ENCODE results near the gene ATP5F1E. TPM values are rescaled to one million over a fixed set of nuclear protein-coding genes. Genes with fewer than 3 reads are reported as not detected.
A peak's percentile ranks its signal among the peaks of the same experiment; 100 is the strongest.

The ATP5F1E gene
- total RNA-seq, 1 donor from 2014 or later: 67.5 TPM

DNA sequence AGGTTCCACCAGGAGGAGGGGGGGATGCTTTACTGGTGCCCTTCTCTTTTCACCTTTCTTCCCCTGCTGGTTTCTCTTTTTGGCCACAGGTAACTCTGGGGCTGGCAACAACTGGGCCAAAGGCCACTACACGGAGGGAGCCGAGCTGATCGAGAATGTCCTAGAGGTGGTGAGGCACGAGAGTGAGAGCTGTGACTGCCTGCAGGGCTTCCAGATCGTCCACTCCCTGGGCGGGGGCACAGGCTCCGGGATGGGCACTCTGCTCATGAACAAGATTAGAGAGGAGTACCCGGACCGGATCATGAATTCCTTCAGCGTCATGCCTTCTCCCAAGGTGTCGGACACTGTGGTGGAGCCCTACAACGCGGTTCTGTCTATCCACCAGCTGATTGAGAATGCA lies 8.5 kb downstream of the ATP5F1E start:
- Mint-ChIP-seq H3K36me3 (ENCODE audit: low read depth) (peaks cover 22% of the 10 kb centered on the region), H3K4me3 (ENCODE audit: unreplicated experiment) (no peak overlapping the region), H3K27ac (ENCODE audit: unreplicated experiment) (peak overlapping the region; percentile 12), H3K9me3 (ENCODE audit: low read depth) (no peaks in the 10 kb centered on the region), H3K27me3 (ENCODE audit: low read depth) (no peaks in the 10 kb centered on the region), H3K4me1 (ENCODE audit: low read depth) (peaks cover 40% of the 10 kb centered on the region)
- TF ChIP-seq, protein P1, sequence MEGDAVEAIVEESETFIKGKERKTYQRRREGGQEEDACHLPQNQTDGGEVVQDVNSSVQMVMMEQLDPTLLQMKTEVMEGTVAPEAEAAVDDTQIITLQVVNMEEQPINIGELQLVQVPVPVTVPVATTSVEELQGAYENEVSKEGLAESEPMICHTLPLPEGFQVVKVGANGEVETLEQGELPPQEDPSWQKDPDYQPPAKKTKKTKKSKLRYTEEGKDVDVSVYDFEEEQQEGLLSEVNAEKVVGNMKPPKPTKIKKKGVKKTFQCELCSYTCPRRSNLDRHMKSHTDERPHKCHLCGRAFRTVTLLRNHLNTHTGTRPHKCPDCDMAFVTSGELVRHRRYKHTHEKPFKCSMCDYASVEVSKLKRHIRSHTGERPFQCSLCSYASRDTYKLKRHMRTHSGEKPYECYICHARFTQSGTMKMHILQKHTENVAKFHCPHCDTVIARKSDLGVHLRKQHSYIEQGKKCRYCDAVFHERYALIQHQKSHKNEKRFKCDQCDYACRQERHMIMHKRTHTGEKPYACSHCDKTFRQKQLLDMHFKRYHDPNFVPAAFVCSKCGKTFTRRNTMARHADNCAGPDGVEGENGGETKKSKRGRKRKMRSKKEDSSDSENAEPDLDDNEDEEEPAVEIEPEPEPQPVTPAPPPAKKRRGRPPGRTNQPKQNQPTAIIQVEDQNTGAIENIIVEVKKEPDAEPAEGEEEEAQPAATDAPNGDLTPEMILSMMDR (IDR thresholded peaks at IDR 0.05): no peak
- DNase-seq (ENCODE audit: low spot score): no peak

- Mint-ChIP-seq H3K4me3 (ENCODE audit: unreplicated experiment) (no peak overlapping the region), H3K9me3 (ENCODE audit: low read depth) (no peaks in the 10 kb centered on the region), H3K27me3 (ENCODE audit: low read depth) (no peaks in the 10 kb centered on the region), H3K4me1 (ENCODE audit: low read depth) (peaks cover 32% of the 10 kb centered on the region), H3K36me3 (ENCODE audit: low read depth) (peaks cover 20% of the 10 kb centered on the region), H3K27ac (ENCODE audit: unreplicated experiment) (no peak overlapping the region)
- no peak for DNase-seq (ENCODE audit: low spot score)
- TF ChIP-seq, protein P1 (IDR thresholded peaks at IDR 0.05): no peak
These were observed 9.4 kb downstream of the ATP5F1E start for GRCh38 chr20:59022754-59023153.

DNA sequence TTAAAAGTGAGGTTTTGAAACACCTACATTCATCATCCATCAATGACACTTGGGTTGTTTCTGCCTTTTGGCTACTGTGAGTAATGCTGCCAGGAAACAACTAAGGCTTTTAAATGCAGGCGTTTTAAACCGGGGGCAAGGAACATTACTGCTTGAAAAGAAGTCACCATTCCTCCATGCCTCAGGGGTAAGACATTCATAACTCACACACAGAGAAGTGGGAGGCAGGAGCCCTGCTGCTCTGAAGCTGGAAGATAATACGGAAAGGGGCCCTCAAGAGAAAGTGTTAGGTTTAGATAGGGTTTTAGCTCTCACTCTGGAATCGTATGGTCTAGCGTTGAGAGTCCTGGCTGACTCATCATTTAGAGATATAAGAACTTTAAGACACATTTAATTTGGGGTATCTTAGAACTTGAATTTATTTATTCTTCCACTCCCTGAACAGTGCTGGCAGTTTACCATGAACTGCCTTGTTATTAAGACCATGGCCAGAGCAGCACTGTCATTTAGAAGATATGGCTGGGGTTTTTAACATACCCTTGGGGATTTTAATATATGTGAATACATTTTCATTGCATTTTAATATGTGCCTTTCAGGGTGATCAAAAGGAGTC lies 11.1 kb downstream of the ATP5F1E start:
- Mint-ChIP-seq H3K4me1 (ENCODE audit: low read depth) (peaks cover 30% of the 10 kb centered on the region), H3K27ac (ENCODE audit: unreplicated experiment) (peak overlapping the region; percentile 88), H3K27me3 (ENCODE audit: low read depth) (no peaks in the 10 kb centered on the region), H3K36me3 (ENCODE audit: low read depth) (peaks cover 14% of the 10 kb centered on the region), H3K9me3 (ENCODE audit: low read depth) (no peaks in the 10 kb centered on the region), H3K4me3 (ENCODE audit: unreplicated experiment) (no peak overlapping the region)
- TF ChIP-seq, protein P1 (IDR thresholded peaks at IDR 0.05): no peak
- DNase-seq (ENCODE audit: low spot score): no peak

- TF ChIP-seq, protein P1 (IDR thresholded peaks at IDR 0.05): no peak
- H3K36me3 Mint-ChIP-seq (ENCODE audit: low read depth): peaks cover 7% of the 10 kb centered on the region
- no peak for DNase-seq (ENCODE audit: low spot score)
- no peaks in the 10 kb centered on the region for H3K9me3 Mint-ChIP-seq (ENCODE audit: low read depth)
- no peaks in the 10 kb centered on the region for H3K27me3 Mint-ChIP-seq (ENCODE audit: low read depth)
- no peak within 1 kb of the TSS for H3K4me3 Mint-ChIP-seq (ENCODE audit: unreplicated experiment)
- H3K27ac Mint-ChIP-seq (ENCODE audit: unreplicated experiment): no peak within 1 kb of the TSS
- peaks cover 36% of the 10 kb centered on the region for H3K4me1 Mint-ChIP-seq (ENCODE audit: low read depth)
These were observed 12.9 kb downstream of the ATP5F1E start, which contains the start of gene TUBB1 for GRCh38 chr20:59019217-59019616. Gene TUBB1, plus strand, starts transcription at chr20:59019429. Its CDS starts 94 bp downstream, at chr20:59019523.

DNA sequence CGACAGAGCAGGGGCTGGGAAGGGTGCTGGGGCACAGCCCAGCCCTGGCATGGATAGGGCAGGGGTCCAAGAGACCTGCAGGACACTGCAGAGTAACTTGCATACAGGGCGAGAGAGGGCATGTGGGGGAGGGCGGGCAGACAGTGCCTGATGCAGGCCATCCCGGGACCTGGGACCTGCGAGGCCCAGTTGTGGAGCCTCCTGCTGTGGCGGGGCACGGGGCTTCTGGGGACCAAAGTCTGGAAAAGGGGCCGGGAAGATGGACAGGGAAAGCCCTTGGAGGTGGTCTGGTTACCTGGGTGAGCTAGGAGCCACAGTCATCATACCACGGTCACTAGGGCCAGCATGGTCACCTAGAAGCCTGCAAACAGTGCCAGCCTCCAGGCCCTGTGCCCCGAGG lies 13.3 kb downstream of the ATP5F1E start:
- no peak overlapping the region for H3K27ac Mint-ChIP-seq (ENCODE audit: unreplicated experiment)
- H3K27me3 Mint-ChIP-seq (ENCODE audit: low read depth): no peaks in the 10 kb centered on the region
- TF ChIP-seq, protein P1 (IDR thresholded peaks at IDR 0.05): no peak
- no peak for DNase-seq (ENCODE audit: low spot score)
- H3K4me1 Mint-ChIP-seq (ENCODE audit: low read depth): peaks cover 40% of the 10 kb centered on the region
- H3K36me3 Mint-ChIP-seq (ENCODE audit: low read depth): peaks cover 4% of the 10 kb centered on the region
- no peaks in the 10 kb centered on the region for H3K9me3 Mint-ChIP-seq (ENCODE audit: low read depth)
- no peak overlapping the region for H3K4me3 Mint-ChIP-seq (ENCODE audit: unreplicated experiment)

Data from chondrocyte (in vitro differentiated cells).